Raji (cell line): ENCODE data around the gene PPRC1.

Source experiments
- POLR2A ChIP-seq: IDR thresholded peaks from 2 replicates; pipeline ENCODE4 v1.6.1; 2011; ENCODE audit warnings: low read depth, low read length, control low read depth; ENCODE audit not compliant: insufficient read depth

The PPRC1 gene

GRCh38 chr10:102195296-102195870, 62.5 kb downstream of the PPRC1 start:
- no peak for TF ChIP-seq POLR2A

- TF ChIP-seq POLR2A, result no peak
Measured at GRCh38 chr10:102196893-102197292, 64.1 kb downstream of the PPRC1 start.

- no peak for TF ChIP-seq POLR2A
Measured at GRCh38 chr10:102198027-102198426, 65.2 kb downstream of the PPRC1 start.
